Measurements from ENCODE around the gene ZNF569.
"Not testable (repeated sequence)": the region's sequence is repeated elsewhere in the genome, so short reads cannot be mapped to it uniquely, and the experiment has no call there.

Gene ZNF569

GRCh38 chr19:37401078-37401477 is 66.2 kb downstream of the ZNF569 start:
- DNase-seq = no peak

- DNase-seq = not testable (repeated sequence)
Observed at GRCh38 chr19:37391399-37391798, 75.8 kb downstream of the ZNF569 start.

GRCh38 chr19:37389234-37389633 is 78.0 kb downstream of the ZNF569 start:
- no peak for DNase-seq

GRCh38 chr19:37370880-37371661 is 96.2 kb downstream of the ZNF569 start, which contains the start of gene ZNF527:
Gene ZNF527, plus strand, starts transcription at chr19:37371099. Its CDS starts 3,100 bp downstream, at chr19:37374199.
- DNase-seq = peak; percentile 97

GRCh38 chr19:37370386-37370879 is 96.8 kb downstream of the ZNF569 start:
- not testable (repeated sequence) for DNase-seq

GRCh38 chr19:37362733-37363132 is 104.5 kb downstream of the ZNF569 start:
- no peak for DNase-seq

- no peak for DNase-seq
Observed at GRCh38 chr19:37361994-37362393, 105.2 kb downstream of the ZNF569 start.
